Neural progenitor cell (in vitro differentiated cells): Measurements from ENCODE around the gene PARD3B.

Experiments used
- EZH2 ChIP-seq: fragments of 200-600 bp; sonication (generic); IDR thresholded peaks from 2 replicates; pipeline ENCODE4 v1.6.1; 2017; ENCODE audit warnings: antibody characterized with exemption, mild to moderate bottlenecking, moderate library complexity
- TF ChIP-seq, protein P1 (sequence below): fragments of 200-600 bp; sonication (generic); IDR thresholded peaks from 2 replicates; pipeline ENCODE4 v1.5.1; 2017; ENCODE audit warnings: antibody characterized with exemption, mild to moderate bottlenecking

DNA sequence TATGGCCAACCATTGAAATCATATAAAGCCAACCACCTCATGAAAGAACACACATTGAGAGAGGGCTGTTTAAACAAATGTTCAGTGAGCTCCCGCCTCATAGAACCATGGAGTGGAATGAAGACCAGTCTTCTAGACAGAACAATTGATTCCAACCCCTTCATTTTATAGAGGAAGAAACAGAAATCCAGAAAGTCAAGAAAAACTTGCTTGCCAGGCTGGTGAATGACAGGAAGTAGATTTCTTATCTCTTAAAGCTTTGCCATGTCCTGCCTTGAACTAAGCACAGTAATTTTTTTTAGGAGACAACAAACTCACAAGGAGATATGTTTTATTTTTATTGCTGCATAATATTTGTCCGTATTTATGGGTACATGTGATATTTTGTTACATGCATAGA, 1120.5 kb downstream of the PARD3B start:
- TF ChIP-seq, protein P1, sequence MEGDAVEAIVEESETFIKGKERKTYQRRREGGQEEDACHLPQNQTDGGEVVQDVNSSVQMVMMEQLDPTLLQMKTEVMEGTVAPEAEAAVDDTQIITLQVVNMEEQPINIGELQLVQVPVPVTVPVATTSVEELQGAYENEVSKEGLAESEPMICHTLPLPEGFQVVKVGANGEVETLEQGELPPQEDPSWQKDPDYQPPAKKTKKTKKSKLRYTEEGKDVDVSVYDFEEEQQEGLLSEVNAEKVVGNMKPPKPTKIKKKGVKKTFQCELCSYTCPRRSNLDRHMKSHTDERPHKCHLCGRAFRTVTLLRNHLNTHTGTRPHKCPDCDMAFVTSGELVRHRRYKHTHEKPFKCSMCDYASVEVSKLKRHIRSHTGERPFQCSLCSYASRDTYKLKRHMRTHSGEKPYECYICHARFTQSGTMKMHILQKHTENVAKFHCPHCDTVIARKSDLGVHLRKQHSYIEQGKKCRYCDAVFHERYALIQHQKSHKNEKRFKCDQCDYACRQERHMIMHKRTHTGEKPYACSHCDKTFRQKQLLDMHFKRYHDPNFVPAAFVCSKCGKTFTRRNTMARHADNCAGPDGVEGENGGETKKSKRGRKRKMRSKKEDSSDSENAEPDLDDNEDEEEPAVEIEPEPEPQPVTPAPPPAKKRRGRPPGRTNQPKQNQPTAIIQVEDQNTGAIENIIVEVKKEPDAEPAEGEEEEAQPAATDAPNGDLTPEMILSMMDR, result no peak
- no peak for TF ChIP-seq EZH2
